Esophagus squamous epithelium (tissue), 5 donors: ENCODE results near the gene BMP10. TPM values are rescaled to one million over a fixed set of nuclear protein-coding genes. Genes with fewer than 3 reads are reported as not detected.

Experiments
- DNase-seq: peaks from one replicate; lab custom pipeline; 2025; lab: John Stamatoyannopoulos, UW
- H3K27ac ChIP-seq, 4 donors: fragments of 200-600 bp; sonication (generic); one replicate each; pipeline ENCODE4 v1.5.1; 2016 to 2019; ENCODE audit warnings: mild to moderate bottlenecking in 1 of 4
- H3K27me3 ChIP-seq, 4 donors: fragments of 200-600 bp; sonication (generic); 1 replicate in 3 of 4; 2 replicates in 1 of 4; pipeline versions ENCODE4 v1.5.1 to v1.6.0; 2017 to 2021; ENCODE audit warnings: antibody characterized with exemption in 1 of 4
- H3K36me3 ChIP-seq, 3 donors: fragments of 200-600 bp; sonication (generic); one replicate each; pipeline ENCODE4 v1.5.1; 2016 to 2019
- H3K4me1 ChIP-seq, 3 donors: fragments of 200-600 bp; sonication (generic); one replicate each; pipeline ENCODE4 v1.5.1; 2017 to 2019
- H3K4me3 ChIP-seq, 4 donors: fragments of 200-600 bp; sonication (generic); 1 replicate in 3 of 4; 2 replicates in 1 of 4; pipeline ENCODE4 v1.5.1; 2016 to 2019; ENCODE audit warnings: mild to moderate bottlenecking in 2 of 4, moderate library complexity in 1 of 4
- H3K9me3 ChIP-seq, 3 donors: fragments of 200-600 bp; sonication (generic); one replicate each; pipeline ENCODE4 v1.5.1; 2016 to 2019
- POLR2A ChIP-seq, 4 donors: fragments of 450-650 bp; IDR thresholded peaks; one replicate each; pipeline ENCODE4 v1.6.1; 2017; ENCODE audit warnings: antibody characterized with exemption in 4 of 4, mild to moderate bottlenecking in 4 of 4, moderate library complexity in 3 of 4
- WGBS, 2 donors: methylation state at CpG; one replicate each; pipeline ENCODE4 v1.1.5; 2018; 5-methylcytosine and 5-hydroxymethylcytosine counted together
- intact Hi-C: fragments of 100-400 bp; cut with DNase I; formaldehyde crosslinking; loops from one replicate; pipeline ENCODE4 v1.15.0; 2022
- total RNA-seq, 4 donors: library from RNA; depleted of rRNA; stranded (reverse); fragments of >200 nt; gene quantifications; one replicate each; pipeline ENCODE4 v1.1.0, GENCODE V29; 2016
- TF ChIP-seq, protein P1 (sequence below), 6 experiments: fragments of 450-650 bp in 4 of 6; fragments of 200-600 bp in 2 of 6; sonication (generic) in 2 of 6; IDR thresholded peaks; one replicate each; pipeline ENCODE4 v1.5.1; 2016 to 2019; ENCODE audit warnings: antibody characterized with exemption in 6 of 6, mild to moderate bottlenecking in 4 of 6, moderate library complexity in 4 of 6
- donor health status: DM: yes; HTN: yes; CAD: no.

The BMP10 gene
- total RNA-seq, 4 donors from 2014 or later, result not detected

DNA sequence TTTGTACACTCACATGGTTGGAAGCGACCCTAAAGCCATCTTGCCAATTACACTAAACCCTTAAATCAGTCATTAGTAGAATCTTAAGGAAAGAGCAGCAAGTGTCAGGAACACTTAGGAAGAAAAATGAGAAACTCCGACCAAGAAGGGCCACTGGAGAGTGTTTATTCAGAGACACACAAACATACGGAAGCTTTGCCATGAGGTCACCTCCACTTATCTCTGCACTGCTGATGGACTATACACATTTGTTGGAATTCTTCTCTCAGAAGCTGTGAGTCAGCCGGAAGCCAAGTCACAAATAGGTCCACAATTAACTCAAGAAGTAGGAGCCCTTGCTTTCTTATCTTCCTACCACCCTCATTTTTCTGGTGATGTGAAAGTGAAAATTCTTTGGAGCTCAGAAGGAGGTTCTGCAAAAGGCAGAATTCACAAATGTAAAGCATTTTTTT lies 21.6 kb downstream of the BMP10 start:
- Histone ChIP-seq H3K9me3 (no peaks in the 10 kb centered on the region), H3K36me3 (no peaks in the 10 kb centered on the region), H3K27me3 (no peaks in the 10 kb centered on the region), H3K4me1 (no peaks in the 10 kb centered on the region), H3K27ac (no peak overlapping the region), H3K4me3 (no peak overlapping the region)
- no peak for DNase-seq
- TF ChIP-seq POLR2A (IDR thresholded peaks at IDR 0.05), result no peak
- TF ChIP-seq, protein P1, sequence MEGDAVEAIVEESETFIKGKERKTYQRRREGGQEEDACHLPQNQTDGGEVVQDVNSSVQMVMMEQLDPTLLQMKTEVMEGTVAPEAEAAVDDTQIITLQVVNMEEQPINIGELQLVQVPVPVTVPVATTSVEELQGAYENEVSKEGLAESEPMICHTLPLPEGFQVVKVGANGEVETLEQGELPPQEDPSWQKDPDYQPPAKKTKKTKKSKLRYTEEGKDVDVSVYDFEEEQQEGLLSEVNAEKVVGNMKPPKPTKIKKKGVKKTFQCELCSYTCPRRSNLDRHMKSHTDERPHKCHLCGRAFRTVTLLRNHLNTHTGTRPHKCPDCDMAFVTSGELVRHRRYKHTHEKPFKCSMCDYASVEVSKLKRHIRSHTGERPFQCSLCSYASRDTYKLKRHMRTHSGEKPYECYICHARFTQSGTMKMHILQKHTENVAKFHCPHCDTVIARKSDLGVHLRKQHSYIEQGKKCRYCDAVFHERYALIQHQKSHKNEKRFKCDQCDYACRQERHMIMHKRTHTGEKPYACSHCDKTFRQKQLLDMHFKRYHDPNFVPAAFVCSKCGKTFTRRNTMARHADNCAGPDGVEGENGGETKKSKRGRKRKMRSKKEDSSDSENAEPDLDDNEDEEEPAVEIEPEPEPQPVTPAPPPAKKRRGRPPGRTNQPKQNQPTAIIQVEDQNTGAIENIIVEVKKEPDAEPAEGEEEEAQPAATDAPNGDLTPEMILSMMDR (IDR thresholded peaks at IDR 0.05), result no peak
- WGBS, 2 donors, result 71 to 79% methylated on average over 3 to 4 of the region's 4 CpGs
- intact Hi-C loops, result loop anchor here (10.0 kb wide), 1 partner anchor 55 kb away; no protein-coding TSS in a partner anchor

- H3K9me3 ChIP-seq, result no peaks in the 10 kb centered on the region
- H3K27me3 ChIP-seq, result no peaks in the 10 kb centered on the region
- H3K36me3 ChIP-seq, result no peaks in the 10 kb centered on the region
- TF ChIP-seq, protein P1 (IDR thresholded peaks at IDR 0.05), result no peak
- no peak for TF ChIP-seq POLR2A (IDR thresholded peaks at IDR 0.05)
- no peak for DNase-seq
- intact Hi-C loops, result loop anchor here (10.0 kb wide), 1 partner anchor 57 kb away; no protein-coding TSS in a partner anchor
- H3K4me3 ChIP-seq, result no peak overlapping the region
- H3K4me1 ChIP-seq, result no peaks in the 10 kb centered on the region
- H3K27ac ChIP-seq, result no peak overlapping the region
Observed at GRCh38 chr2:68847751-68848150, 23.4 kb downstream of the BMP10 start.

- no peaks in the 10 kb centered on the region for H3K4me1 ChIP-seq
- TF ChIP-seq, protein P1 (IDR thresholded peaks at IDR 0.05), result no peak
- TF ChIP-seq POLR2A (IDR thresholded peaks at IDR 0.05), result no peak
- no peaks in the 10 kb centered on the region for H3K27me3 ChIP-seq
- H3K4me3 ChIP-seq, result no peak overlapping the region
- no peaks in the 10 kb centered on the region for H3K9me3 ChIP-seq
- 48 to 54% methylated on average over 2 to 3 of the region's 3 CpGs for WGBS, 2 donors
- no peak for DNase-seq
- H3K36me3 ChIP-seq, result no peaks in the 10 kb centered on the region
- H3K27ac ChIP-seq, result no peak overlapping the region
- intact Hi-C loops, result loop anchor here (10.0 kb wide), 1 partner anchor 59 kb away; no protein-coding TSS in a partner anchor
Observed at GRCh38 chr2:68846091-68846490, 25.1 kb downstream of the BMP10 start.

DNA sequence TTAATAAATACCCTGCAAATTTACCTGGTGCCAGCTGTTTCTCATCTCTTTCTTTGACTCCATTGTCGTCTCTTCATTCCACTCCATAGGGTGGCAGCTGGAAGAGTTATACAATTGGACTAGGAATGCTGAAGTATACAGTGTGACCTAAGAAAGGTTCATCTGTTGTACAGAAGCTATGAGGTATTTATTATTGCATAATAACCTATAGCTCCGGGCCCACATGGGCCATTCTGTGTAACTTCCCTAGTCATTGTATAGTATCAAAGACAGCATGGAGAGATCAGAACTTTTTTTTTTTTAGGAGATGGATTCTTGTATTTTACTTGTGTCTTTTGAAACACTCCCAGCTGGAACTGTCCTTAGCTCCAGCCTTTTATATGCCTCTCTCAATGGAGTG lies 26.2 kb downstream of the BMP10 start:
- no peak overlapping the region for H3K27ac ChIP-seq

GRCh38 chr2:68839260-68839833 lies 31.9 kb downstream of the BMP10 start:
- DNase-seq, result no peak
- intact Hi-C loops, result loop anchor here (10.0 kb wide), 1 partner anchor 65 kb away; no protein-coding TSS in a partner anchor
- TF ChIP-seq POLR2A (IDR thresholded peaks at IDR 0.05), result no peak
- TF ChIP-seq, protein P1 (IDR thresholded peaks at IDR 0.05), result peak in 5 of 6 experiments; percentile 36 to 78 (median 57)
- Histone ChIP-seq H3K4me1 (no peaks in the 10 kb centered on the region), H3K9me3 (no peaks in the 10 kb centered on the region), H3K36me3 (no peaks in the 10 kb centered on the region), H3K27ac (no peak overlapping the region), H3K4me3 (no peak overlapping the region), H3K27me3 (no peaks in the 10 kb centered on the region)
- 82 to 88% methylated on average over 1 to 2 of the region's 2 CpGs for WGBS, 2 donors

More for the DNA sequence above, 26.2 kb downstream of the BMP10 start:
- TF ChIP-seq, protein P1 (IDR thresholded peaks at IDR 0.05), result no peak
- no peak for TF ChIP-seq POLR2A (IDR thresholded peaks at IDR 0.05)
- Histone ChIP-seq H3K27me3 (no peaks in the 10 kb centered on the region), H3K9me3 (no peaks in the 10 kb centered on the region), H3K4me3 (no peak overlapping the region), H3K4me1 (no peaks in the 10 kb centered on the region), H3K36me3 (no peaks in the 10 kb centered on the region)
- DNase-seq, result no peak
- WGBS, 2 donors, result 69 to 77% methylated on average over 2 of the region's 2 CpGs
- intact Hi-C loops, result loop anchor here (10.0 kb wide), 1 partner anchor 60 kb away; no protein-coding TSS in a partner anchor
